ENCODE results near the gene GET4. TPM values are rescaled to one million over a fixed set of nuclear protein-coding genes. Genes with fewer than 3 reads are reported as not detected.
A peak's percentile ranks its signal among the peaks of the same experiment; 100 is the strongest.

The GET4 gene
- total and polyA plus RNA-seq, 2 of the 4 experiments (the other 2 are of a cell fraction), result 11.3 to 30.9 TPM

DNA sequence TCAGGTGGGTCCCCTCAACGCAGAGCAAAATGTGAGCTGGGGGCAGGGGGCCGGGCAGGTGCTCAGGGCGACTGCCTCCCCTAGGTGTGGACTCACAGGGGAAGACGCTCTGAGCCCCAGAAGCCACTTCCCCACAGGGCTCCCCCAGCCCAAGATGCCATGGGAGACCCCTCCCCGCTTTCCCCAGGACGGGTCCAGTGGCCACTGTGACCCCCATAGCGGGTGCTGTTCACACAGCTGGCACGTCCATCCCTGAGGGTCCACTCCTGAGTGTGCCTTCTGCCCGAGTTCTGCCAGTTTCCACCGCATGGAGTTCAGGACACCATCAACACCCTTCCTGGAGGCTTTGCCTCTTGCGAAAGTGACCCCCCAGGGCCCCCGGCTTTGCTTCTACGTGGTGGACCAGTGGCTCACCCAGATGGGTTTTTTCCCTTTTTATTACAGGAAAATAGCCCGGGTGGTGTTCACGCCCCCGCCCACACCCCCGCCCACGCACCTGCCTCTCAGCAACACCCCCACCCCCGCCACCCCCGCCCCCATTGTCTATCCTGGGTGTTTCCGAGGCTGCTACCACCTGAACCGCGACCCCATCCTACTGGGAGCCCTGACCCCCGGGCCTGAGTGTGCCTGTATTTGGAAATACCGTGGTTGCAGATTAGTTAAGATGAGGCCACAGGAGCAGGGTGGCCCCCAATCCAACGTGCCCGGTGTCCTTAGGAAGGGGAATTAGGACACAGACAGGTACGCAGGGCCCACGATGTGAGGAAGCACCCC, 46.2 kb downstream of the GET4 start:
- intact Hi-C loops (cut with micrococcal nuclease), result no loop called here
- no peaks in the 10 kb centered on the region for H3K9me3 ChIP-seq (ENCODE audit: control insufficient read depth, insufficient read depth, low read length)
- no peak overlapping the region; the same call in 1 of the 2 replicates for H2BK120ac ChIP-seq (ENCODE audit: low read depth, low read length)
- H2BK15ac ChIP-seq (ENCODE audit: low read depth, low read length), result no peak overlapping the region
- H3K27me3 ChIP-seq (ENCODE audit: control insufficient read depth, insufficient read depth, low read length), result no peaks in the 10 kb centered on the region
- peak overlapping the region; percentile 65 for H2AK9ac ChIP-seq (replicated peaks; ENCODE audit: low read depth, low read length, poor library complexity)
- no peak overlapping the region for H3K18ac ChIP-seq (ENCODE audit: low read depth, low read length)
- 0 out of 2 replicates have a peak overlapping the region, but pooled peaks have one; percentile 6 for H2BK20ac ChIP-seq (ENCODE audit: low read depth, low read length)
- no peak overlapping the region for H4K8ac ChIP-seq (ENCODE audit: low read depth in 2 of 2, low read length in 2 of 2)
- no peaks in the 10 kb centered on the region for H3K9me1 ChIP-seq (ENCODE audit: insufficient read depth, low read length)
- H3K4me3 ChIP-seq (ENCODE audit: insufficient read depth, low read depth, low read length), result no peak overlapping the region
- no TSS peak for BruUV-seq (replicated peaks)
- H3K79me1 ChIP-seq (ENCODE audit: low read depth in 1 of 2, low read length in 2 of 2), result no peaks in the 10 kb centered on the region
- POLR2A ChIA-PET (ENCODE audit: unreplicated experiment), result no interaction called here
- in situ Hi-C loops (cut with MboI; ENCODE audit: low sequenced_read_pairs), result no loop called here
- no peak overlapping the region for H2BK5ac ChIP-seq (ENCODE audit: low read depth, low read length, poor library complexity, severe bottlenecking)
- TF ChIP-seq RFX5 (IDR thresholded peaks at IDR 0.05; ENCODE audit: low read depth, low read length) (no peak), NFE2L2 (IDR thresholded peaks at IDR 0.05; ENCODE audit: low read depth, low read length) (no peak), SMC3 (IDR thresholded peaks at IDR 0.05; ENCODE audit: low read depth, low read length) (no peak), MAFK (IDR thresholded peaks at IDR 0.05; ENCODE audit: low read depth, low read length) (no peak), MXI1 (IDR thresholded peaks at IDR 0.05; ENCODE audit: borderline replicate concordance, low read depth, low read length) (no peak), POLR2A (IDR thresholded peaks at IDR 0.05; ENCODE audit: low read depth, low read length) (no peak), CHD1 (IDR thresholded peaks at IDR 0.05; ENCODE audit: low read depth, low read length) (no peak), MAZ (IDR thresholded peaks at IDR 0.05; ENCODE audit: borderline replicate concordance, low read depth, low read length) (no peak), BHLHE40 (IDR thresholded peaks at IDR 0.05; ENCODE audit: low read depth, low read length) (no peak), RAD21 (IDR thresholded peaks at IDR 0.05; ENCODE audit: low read length) (no peak), FOS (IDR thresholded peaks at IDR 0.05; ENCODE audit: low read depth, low read length) (no peak), RCOR1 (IDR thresholded peaks at IDR 0.05; ENCODE audit: insufficient replicate concordance, low read length) (no peak), CEBPB (IDR thresholded peaks at IDR 0.05; ENCODE audit: low read depth, low read length) (no peak), CTCF (conservative IDR thresholded peaks at IDR 0.05; ENCODE audit: low read depth, low read length) (no peak)
- TF ChIP-seq, protein P1, sequence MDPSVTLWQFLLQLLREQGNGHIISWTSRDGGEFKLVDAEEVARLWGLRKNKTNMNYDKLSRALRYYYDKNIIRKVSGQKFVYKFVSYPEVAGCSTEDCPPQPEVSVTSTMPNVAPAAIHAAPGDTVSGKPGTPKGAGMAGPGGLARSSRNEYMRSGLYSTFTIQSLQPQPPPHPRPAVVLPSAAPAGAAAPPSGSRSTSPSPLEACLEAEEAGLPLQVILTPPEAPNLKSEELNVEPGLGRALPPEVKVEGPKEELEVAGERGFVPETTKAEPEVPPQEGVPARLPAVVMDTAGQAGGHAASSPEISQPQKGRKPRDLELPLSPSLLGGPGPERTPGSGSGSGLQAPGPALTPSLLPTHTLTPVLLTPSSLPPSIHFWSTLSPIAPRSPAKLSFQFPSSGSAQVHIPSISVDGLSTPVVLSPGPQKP (IDR thresholded peaks at IDR 0.05; ENCODE audit: borderline replicate concordance, low read depth, low read length), result no peak
- TF ChIP-seq, protein P2, sequence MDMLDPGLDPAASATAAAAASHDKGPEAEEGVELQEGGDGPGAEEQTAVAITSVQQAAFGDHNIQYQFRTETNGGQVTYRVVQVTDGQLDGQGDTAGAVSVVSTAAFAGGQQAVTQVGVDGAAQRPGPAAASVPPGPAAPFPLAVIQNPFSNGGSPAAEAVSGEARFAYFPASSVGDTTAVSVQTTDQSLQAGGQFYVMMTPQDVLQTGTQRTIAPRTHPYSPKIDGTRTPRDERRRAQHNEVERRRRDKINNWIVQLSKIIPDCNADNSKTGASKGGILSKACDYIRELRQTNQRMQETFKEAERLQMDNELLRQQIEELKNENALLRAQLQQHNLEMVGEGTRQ (IDR thresholded peaks at IDR 0.05; ENCODE audit: low read depth, low read length), result no peak
- H2AFZ ChIP-seq (replicated peaks; ENCODE audit: low read length, poor library complexity), result peak overlapping the region; percentile 89
- no peak overlapping the region for H4K5ac ChIP-seq (ENCODE audit: low read depth, low read length)
- dilution Hi-C loops (cut with HindIII; ENCODE audit: low sequenced_read_pairs, unreplicated experiment), result no loop called here
- CTCF ChIA-PET, result no interaction called here
- H4K20me1 ChIP-seq (ENCODE audit: insufficient read depth, low read length), result no peaks in the 10 kb centered on the region
- no peak overlapping the region for H3K4me2 ChIP-seq (ENCODE audit: low read depth, low read length)
- H3K4ac ChIP-seq (ENCODE audit: low read depth, low read length), result no peak overlapping the region
- H3K14ac ChIP-seq (replicated peaks; ENCODE audit: low read depth, low read length), result no peak overlapping the region
- peaks cover 7% of the 10 kb centered on the region for H3K4me1 ChIP-seq (ENCODE audit: control insufficient read depth, insufficient read depth, low read length)
- DNase-seq, result no peak
- H3K9ac ChIP-seq (ENCODE audit: low read depth, low read length), result no peak overlapping the region
- no peak for ATAC-seq (ENCODE audit: low read depth)
- WGBS, 2 experiments (ENCODE audit: extremely low coverage in 2 of 2, insufficient read length in 1 of 2), result 88% methylated on average over 6 of the region's 29 CpGs; no CpG with 5 or more reads in 1 of the 2 experiments
- H2AK5ac ChIP-seq (ENCODE audit: low read depth, low read length), result no peak overlapping the region
- no peaks in the 10 kb centered on the region for H3K36me3 ChIP-seq (ENCODE audit: control insufficient read depth, insufficient read depth, low read length)
- H3K56ac ChIP-seq (ENCODE audit: extremely low read depth, insufficient read depth, low read length), result no peak overlapping the region
- no peak overlapping the region for H3K27ac ChIP-seq (ENCODE audit: insufficient read depth, low read length)
- no peak overlapping the region for H4K91ac ChIP-seq (ENCODE audit: insufficient read depth, low read depth, low read length)
- H3K23ac ChIP-seq (ENCODE audit: low read depth, low read length), result no peak overlapping the region

Data from IMR-90 (cell line).